GM21390 (cell line): ENCODE results near the gene ANXA6.
A peak's percentile ranks its signal among the peaks of the same experiment; 100 is the strongest.

Source experiments
- ATAC-seq: cut with Tn5 transposase; IDR thresholded peaks from one replicate; pipeline ENCODE4 v1.9.1; 2021; ENCODE audit not compliant: unreplicated experiment

The ANXA6 gene

GRCh38 chr5:151106043-151106442 lies 51.5 kb downstream of the ANXA6 start:
- no peak for ATAC-seq

GRCh38 chr5:151105561-151105960 lies 52.0 kb downstream of the ANXA6 start:
- ATAC-seq: no peak

GRCh38 chr5:151104795-151105194 lies 52.8 kb downstream of the ANXA6 start:
- ATAC-seq: no peak

GRCh38 chr5:151101746-151102145 lies 55.8 kb downstream of the ANXA6 start:
- ATAC-seq: no peak

GRCh38 chr5:151101151-151101550 lies 56.4 kb downstream of the ANXA6 start:
- no peak for ATAC-seq

- ATAC-seq: no peak
Measured at GRCh38 chr5:151100681-151101080, 56.9 kb downstream of the ANXA6 start.

- ATAC-seq: no peak
Measured at GRCh38 chr5:151098768-151099121, 58.8 kb downstream of the ANXA6 start.

GRCh38 chr5:151097820-151098767 lies 59.5 kb downstream of the ANXA6 start:
- ATAC-seq: peak; percentile 40

GRCh38 chr5:151097061-151097460 lies 60.5 kb downstream of the ANXA6 start:
- no peak for ATAC-seq

- no peak for ATAC-seq
Measured at GRCh38 chr5:151096001-151096373, 61.6 kb downstream of the ANXA6 start.

- no peak for ATAC-seq
Measured at GRCh38 chr5:151095341-151096000, 62.1 kb downstream of the ANXA6 start.

GRCh38 chr5:151094852-151095245 lies 62.7 kb downstream of the ANXA6 start:
- ATAC-seq: no peak

- peak; percentile 76 for ATAC-seq
Measured at GRCh38 chr5:151094030-151094851, 63.3 kb downstream of the ANXA6 start.

GRCh38 chr5:151093476-151093889 lies 64.1 kb downstream of the ANXA6 start:
- peak; percentile 2 for ATAC-seq

GRCh38 chr5:151092762-151093161 lies 64.8 kb downstream of the ANXA6 start:
- no peak for ATAC-seq

- ATAC-seq: no peak
Measured at GRCh38 chr5:151089726-151090125, 67.9 kb downstream of the ANXA6 start.

- ATAC-seq: no peak
Measured at GRCh38 chr5:151088986-151089385, 68.6 kb downstream of the ANXA6 start.

GRCh38 chr5:151087486-151087885 lies 70.1 kb downstream of the ANXA6 start:
- no peak for ATAC-seq

- ATAC-seq: peak; percentile 78
Measured at GRCh38 chr5:151086905-151087360, 70.6 kb downstream of the ANXA6 start.

- no peak for ATAC-seq
Measured at GRCh38 chr5:151086192-151086869, 71.2 kb downstream of the ANXA6 start.
